Liver (tissue), 3 donors: ENCODE measurements around the gene CCDC78.

ENCODE experiments used
- ATF3 ChIP-seq: IDR thresholded peaks from 2 replicates; pipeline ENCODE4 v1.6.1; 2016; ENCODE audit warnings: antibody characterized with exemption
- CTCF ChIP-seq: fragments of 150-350 bp; IDR thresholded peaks from 2 replicates; pipeline ENCODE4 v1.5.1; 2017; ENCODE audit warnings: improper control_type of control experiment, low read depth, low read length; ENCODE audit not compliant: missing input control
- EGR1 ChIP-seq, 2 donors: IDR thresholded peaks; 2 replicates each; pipeline ENCODE4 v1.6.1; 2016 to 2018; ENCODE audit warnings: antibody characterized with exemption in 2 of 2, low read depth in 2 of 2
- GABPA ChIP-seq, 2 donors: IDR thresholded peaks in 1 of 2; conservative IDR thresholded peaks in 1 of 2; 2 replicates each; pipeline ENCODE4 v1.6.1; 2016; ENCODE audit warnings: antibody characterized with exemption in 2 of 2, mild to moderate bottlenecking in 1 of 2, moderate library complexity in 1 of 2
- HNF4A ChIP-seq, 2 donors: conservative IDR thresholded peaks; 2 replicates each; pipeline ENCODE4 v1.6.1; 2016; ENCODE audit warnings: antibody characterized with exemption in 2 of 2, mild to moderate bottlenecking in 2 of 2
- HNF4G ChIP-seq: IDR thresholded peaks from 2 replicates; pipeline ENCODE4 v1.6.1; 2016; ENCODE audit warnings: antibody characterized with exemption
- JUND ChIP-seq, 2 donors: IDR thresholded peaks; 2 replicates each; pipeline ENCODE4 v1.6.1; 2016; ENCODE audit warnings: antibody characterized with exemption in 2 of 2
- RAD21 ChIP-seq, 2 donors: IDR thresholded peaks; 2 replicates each; pipeline ENCODE4 v1.6.1; 2016; ENCODE audit warnings: antibody characterized with exemption in 2 of 2, mild to moderate bottlenecking in 2 of 2
- SP1 ChIP-seq: IDR thresholded peaks from 2 replicates; pipeline ENCODE4 v1.6.1; 2018; ENCODE audit warnings: antibody characterized with exemption, mild to moderate bottlenecking
- TAF1 ChIP-seq: conservative IDR thresholded peaks from 2 replicates; pipeline ENCODE4 v1.6.1; 2016; ENCODE audit warnings: antibody characterized with exemption, mild to moderate bottlenecking
- YY1 ChIP-seq: IDR thresholded peaks from 2 replicates; pipeline ENCODE4 v1.6.1; 2016; ENCODE audit warnings: antibody characterized with exemption, mild to moderate bottlenecking
- TF ChIP-seq, protein P1 (sequence below): IDR thresholded peaks from 2 replicates; pipeline ENCODE4 v1.6.1; 2016; ENCODE audit warnings: antibody characterized with exemption
- TF ChIP-seq, protein P2 (sequence below): IDR thresholded peaks from 2 replicates; pipeline ENCODE4 v1.6.1; 2016; ENCODE audit warnings: antibody characterized with exemption, mild to moderate bottlenecking
- donor health status: healthy.
- donor health status: healthy.

- TF ChIP-seq, protein P1, sequence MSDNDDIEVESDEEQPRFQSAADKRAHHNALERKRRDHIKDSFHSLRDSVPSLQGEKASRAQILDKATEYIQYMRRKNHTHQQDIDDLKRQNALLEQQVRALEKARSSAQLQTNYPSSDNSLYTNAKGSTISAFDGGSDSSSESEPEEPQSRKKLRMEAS = no peak
- TF ChIP-seq JUND (IDR thresholded peaks at IDR 0.05) (no peak), CTCF (no peak), RAD21 (IDR thresholded peaks at IDR 0.05) (no peak), YY1 (no peak), HNF4G (no peak), GABPA (IDR thresholded peaks at IDR 0.05 in 1 of 2, conservative IDR thresholded peaks at IDR 0.05 in 1 of 2) (no peak), SP1 (no peak), TAF1 (no peak), EGR1 (IDR thresholded peaks at IDR 0.05; ENCODE audit: low read depth in 2 of 2) (no peak), HNF4A (conservative IDR thresholded peaks at IDR 0.05) (no peak), ATF3 (no peak)
- TF ChIP-seq, protein P2, sequence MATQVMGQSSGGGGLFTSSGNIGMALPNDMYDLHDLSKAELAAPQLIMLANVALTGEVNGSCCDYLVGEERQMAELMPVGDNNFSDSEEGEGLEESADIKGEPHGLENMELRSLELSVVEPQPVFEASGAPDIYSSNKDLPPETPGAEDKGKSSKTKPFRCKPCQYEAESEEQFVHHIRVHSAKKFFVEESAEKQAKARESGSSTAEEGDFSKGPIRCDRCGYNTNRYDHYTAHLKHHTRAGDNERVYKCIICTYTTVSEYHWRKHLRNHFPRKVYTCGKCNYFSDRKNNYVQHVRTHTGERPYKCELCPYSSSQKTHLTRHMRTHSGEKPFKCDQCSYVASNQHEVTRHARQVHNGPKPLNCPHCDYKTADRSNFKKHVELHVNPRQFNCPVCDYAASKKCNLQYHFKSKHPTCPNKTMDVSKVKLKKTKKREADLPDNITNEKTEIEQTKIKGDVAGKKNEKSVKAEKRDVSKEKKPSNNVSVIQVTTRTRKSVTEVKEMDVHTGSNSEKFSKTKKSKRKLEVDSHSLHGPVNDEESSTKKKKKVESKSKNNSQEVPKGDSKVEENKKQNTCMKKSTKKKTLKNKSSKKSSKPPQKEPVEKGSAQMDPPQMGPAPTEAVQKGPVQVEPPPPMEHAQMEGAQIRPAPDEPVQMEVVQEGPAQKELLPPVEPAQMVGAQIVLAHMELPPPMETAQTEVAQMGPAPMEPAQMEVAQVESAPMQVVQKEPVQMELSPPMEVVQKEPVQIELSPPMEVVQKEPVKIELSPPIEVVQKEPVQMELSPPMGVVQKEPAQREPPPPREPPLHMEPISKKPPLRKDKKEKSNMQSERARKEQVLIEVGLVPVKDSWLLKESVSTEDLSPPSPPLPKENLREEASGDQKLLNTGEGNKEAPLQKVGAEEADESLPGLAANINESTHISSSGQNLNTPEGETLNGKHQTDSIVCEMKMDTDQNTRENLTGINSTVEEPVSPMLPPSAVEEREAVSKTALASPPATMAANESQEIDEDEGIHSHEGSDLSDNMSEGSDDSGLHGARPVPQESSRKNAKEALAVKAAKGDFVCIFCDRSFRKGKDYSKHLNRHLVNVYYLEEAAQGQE = no peak
Observed at GRCh38 chr16:745739-746138, 19.5 kb upstream of the CCDC78 start.
